ENCODE measurements around the gene MYEF2.

GRCh38 chr15:48176112-48176511 is 2.0 kb downstream of the MYEF2 start:
- TF ChIP-seq POLR2A (IDR thresholded peaks at IDR 0.05): no peak
- no peak for TF ChIP-seq CTCF (IDR thresholded peaks at IDR 0.05)
